GM12878 (cell line): Measurements from ENCODE around the gene SLIT1. TPM values are rescaled to one million over a fixed set of nuclear protein-coding genes. Genes with fewer than 3 reads are reported as not detected.

ENCODE experiments used
- ATAC-seq: fragments of 200-7000 bp; cut with Tn5 transposase; 3 replicates; pipeline ENCODE4 v1.9.1; 2020; ENCODE audit warnings: mild to moderate bottlenecking, moderate library complexity
- BruUV-seq: library from RNA; stranded (reverse); fragments of 400-500 nt; replicated peaks from 2 replicates; lab custom pipeline; 2021; lab: Mats Ljungman, UMichigan
- CTCF ChIA-PET: fragments of 300-600 bp; sonication (Branson Sonifier 250); formaldehyde crosslinking; extraction: SDS; loops from one replicate; lab custom pipeline; 2021; ENCODE audit warnings: inconsistent platforms; lab: Yijun Ruan, JAX
- POLR2A ChIA-PET: fragments of 350-600 bp; formaldehyde crosslinking; extraction: SDS; loops from one replicate; lab custom pipeline; 2021; ENCODE audit warnings: inconsistent platforms; lab: Charles Lee
- RAD21 ChIA-PET: fragments of 300-600 bp; sonication (Branson Sonifier 250); formaldehyde crosslinking; loops from one replicate; lab custom pipeline; 2023; ENCODE audit warnings: antibody characterized with exemption; ENCODE audit not compliant: unreplicated experiment; lab: Charles Lee
- SMC1A ChIA-PET: fragments of 300-600 bp; sonication (Branson Sonifier 250); formaldehyde crosslinking; loops from one replicate; lab custom pipeline; 2023; ENCODE audit not compliant: unreplicated experiment, uncharacterized antibody; lab: Charles Lee
- DNase-seq: peaks from one replicate; pipeline ENCODE4 v3.0.0-alpha.2; 2011; ENCODE audit warnings: low read depth, low spot score
- FAIRE-seq: peaks from 3 replicates; lab custom pipeline; 2011; peaks lifted over from hg19 to GRCh38; lab: Jason Lieb, UNC
- H2AFZ ChIP-seq: 2 replicates; pipeline ENCODE4 v1.6.0; 2011; ENCODE audit warnings: low read depth, low read length, control low read depth; ENCODE audit not compliant: control insufficient read depth
- H3K27ac ChIP-seq: 2 replicates; pipeline ENCODE4 v1.5.1; 2011; ENCODE audit warnings: control low read depth; ENCODE audit not compliant: control insufficient read depth, insufficient read depth
- H3K27me3 ChIP-seq, 2 experiments: replicated peaks in 1 of 2; 2 replicates each; pipeline versions ENCODE4 v1.6.0 to v1.6.1; 2011; ENCODE audit warnings: low read length in 1 of 2; ENCODE audit not compliant: control insufficient read depth in 2 of 2, insufficient read depth in 2 of 2
- H3K36me3 ChIP-seq, 2 experiments: 2 replicates each; pipeline ENCODE4 v1.5.1; 2011; ENCODE audit warnings: low read length in 1 of 2; ENCODE audit not compliant: control insufficient read depth in 2 of 2, insufficient read depth in 2 of 2
- H3K4me1 ChIP-seq: 2 replicates; pipeline ENCODE4 v1.6.1; 2011; ENCODE audit warnings: mild to moderate bottlenecking, low read length, moderate library complexity, mixed read lengths; ENCODE audit not compliant: control insufficient read depth, insufficient read depth
- H3K4me2 ChIP-seq: 2 replicates; pipeline ENCODE4 v1.6.0; 2011; ENCODE audit warnings: control low read depth; ENCODE audit not compliant: control insufficient read depth, insufficient read depth
- H3K4me3 ChIP-seq: fragments of 200-600 bp; sonication (generic); 2 replicates; pipeline ENCODE4 v1.5.1; 2016
- H3K79me2 ChIP-seq: 2 replicates; pipeline ENCODE4 v1.6.0; 2011; ENCODE audit warnings: low read length; ENCODE audit not compliant: control insufficient read depth, insufficient read depth
- H3K9ac ChIP-seq: 2 replicates; pipeline ENCODE4 v1.8.0; 2011; ENCODE audit warnings: low read length, control low read depth, mixed read lengths; ENCODE audit not compliant: control insufficient read depth, insufficient read depth
- H3K9me3 ChIP-seq: replicated peaks from 3 replicates; pipeline ENCODE4 v1.5.1; 2011; ENCODE audit warnings: mild to moderate bottlenecking, low read length; ENCODE audit not compliant: control insufficient read depth, insufficient read depth
- H4K20me1 ChIP-seq: 2 replicates; pipeline ENCODE4 v1.6.0; 2011; ENCODE audit not compliant: control insufficient read depth, insufficient read depth
- BACH1 ChIP-seq: fragments of 450-650 bp; IDR thresholded peaks from 2 replicates; pipeline ENCODE4 v1.6.1; 2017; ENCODE audit warnings: mild to moderate bottlenecking, borderline replicate concordance
- CHD4 ChIP-seq: fragments of 200-600 bp; sonication (generic); IDR thresholded peaks from 2 replicates; pipeline ENCODE4 v1.6.1; 2016; ENCODE audit warnings: mild to moderate bottlenecking
- CUX1 ChIP-seq: IDR thresholded peaks from 2 replicates; pipeline ENCODE4 v1.6.1; 2012; ENCODE audit warnings: improper control_type of control experiment, low read depth, low read length; ENCODE audit not compliant: insufficient replicate concordance
- E4F1 ChIP-seq: fragments of 450-650 bp; IDR thresholded peaks from 2 replicates; pipeline ENCODE4 v1.6.1; 2018; ENCODE audit warnings: borderline replicate concordance, mild to moderate bottlenecking; ENCODE audit not compliant: partially characterized antibody
- IKZF1 ChIP-seq: fragments of 450-650 bp; conservative IDR thresholded peaks from 2 replicates; pipeline ENCODE4 v1.6.1; 2017; ENCODE audit warnings: antibody characterized with exemption, mild to moderate bottlenecking
- JUNB ChIP-seq: IDR thresholded peaks from 2 replicates; pipeline ENCODE4 v1.6.1; 2016; ENCODE audit warnings: antibody characterized with exemption, mild to moderate bottlenecking
- SMC3 ChIP-seq: IDR thresholded peaks from 2 replicates; pipeline ENCODE4 v1.6.1; 2011; ENCODE audit warnings: low read length, improper control_type of control experiment, borderline replicate concordance
- ZBED1 ChIP-seq: IDR thresholded peaks from 2 replicates; pipeline ENCODE4 v1.6.1; 2016; ENCODE audit warnings: borderline replicate concordance
- WGBS: methylation state at CpG from one replicate; pipeline ENCODE4 v1.1.6; 2016; ENCODE audit warnings: low lambda C conversion rate; ENCODE audit not compliant: insufficient replicate concordance, insufficient coverage; ENCODE audit errors: missing lambda C conversion rate; 5-methylcytosine and 5-hydroxymethylcytosine counted together
- in situ Hi-C: fragments of 300-500 bp; cut with MboI; formaldehyde crosslinking; loops from 9 replicates; pipeline ENCODE4 v1.14.3; 2018; ENCODE audit warnings: mixed read lengths
- intact Hi-C: fragments of 100-400 bp; cut with micrococcal nuclease; formaldehyde crosslinking; loops from one replicate; pipeline ENCODE4 v1.14.2; 2022; ENCODE audit not compliant: unreplicated experiment
- polyA plus RNA-seq, 11 experiments: library from polyadenylated mRNA; depleted of rRNA in 4 of 11; unstranded in 6 of 11; stranded (reverse) in 5 of 11; fragments of >200 nt; fragmentation: Nextera tagmentation in 4 of 11; fragmentation: Illumina TruSeq in 1 of 11; extraction: Ambion mirVana in 4 of 11; extraction: Trizol in 1 of 11; gene quantifications; 1 replicate in 1 of 11; 2 replicates in 10 of 11; pipeline versions ENCODE4 v1.2.1 to v1.2.3, GENCODE V29; 2011 to 2016; ENCODE audit warnings: inconsistent platforms in 2 of 11, missing spikeins in 2 of 11, low read depth in 1 of 11
- total RNA-seq, 4 experiments: library from RNA; depleted of rRNA in 3 of 4; stranded (reverse); fragments of >200 nt in 3 of 4; fragmentation: Illumina TruSeq in 1 of 4; extraction: Trizol in 1 of 4; gene quantifications; 2 replicates each; pipeline versions ENCODE4 v1.2.1 to v1.2.3, GENCODE V29; 2013 to 2021

Gene SLIT1
- total and polyA plus RNA-seq, 10 of the 15 experiments (the other 5 are each of a cell fraction or from before 2014, with no cell fraction given): 0.04 to 0.19 (median 0.06) TPM; not detected in 4

- ChIA-PET POLR2A (interaction anchor here (0.9 to 1.5 kb wide), 4 partner anchors 25 to 158 kb away, joined by 3 to 5 read pairs (median 4); no protein-coding TSS in a partner anchor), RAD21 (interaction anchor here (0.6 to 2.5 kb wide), 7 partner anchors 16 to 427 kb away, joined by 3 to 15 read pairs (median 5); no protein-coding TSS in a partner anchor), CTCF (interaction anchor here (0.8 to 6.2 kb wide), 9 partner anchors 12 to 162 kb away, joined by 3 to 45 read pairs (median 3); no protein-coding TSS in a partner anchor), SMC1A (interaction anchor here (0.9 to 5.3 kb wide), 13 partner anchors 11 to 128 kb away, joined by 3 to 41 read pairs (median 5); no protein-coding TSS in a partner anchor)
- Histone ChIP-seq H3K36me3 (no peaks in the 10 kb centered on the region), H3K9me3 (no peaks in the 10 kb centered on the region), H4K20me1 (no peaks in the 10 kb centered on the region), H3K4me2 (peak overlapping the region; percentile 85), H2AFZ (no peak overlapping the region), H3K4me3 (no peak overlapping the region), H3K4me1 (peaks cover 22% of the 10 kb centered on the region), H3K9ac (no peak overlapping the region), H3K27ac (no peak overlapping the region), H3K79me2 (no peaks in the 10 kb centered on the region), H3K27me3 (no peaks in the 10 kb centered on the region)
- BruUV-seq: no TSS peak
- in situ Hi-C loops (no loop called here), intact Hi-C loops (no loop called here)
- FAIRE-seq (peak; percentile 59), DNase-seq (no peak), ATAC-seq (peak; percentile 78)
- 0 out of 2 replicates have a peak, but pooled peaks have one; percentile 10 for TF ChIP-seq IKZF1
- TF ChIP-seq CHD4: no peak
- TF ChIP-seq ZBED1: peak; percentile 76; the same call in 1 of the 2 replicates
- TF ChIP-seq SMC3: no peak
- TF ChIP-seq E4F1: no peak
- no peak for TF ChIP-seq JUNB
- no peak for TF ChIP-seq BACH1
- TF ChIP-seq CUX1: no peak
- WGBS: 9% methylated on average over 7 of the region's 7 CpGs
These were observed 194.4 kb downstream of the SLIT1 start for GRCh38 chr10:96991313-96991841.
